HCT116 (cell line): ENCODE data around the gene SVBP.

Source experiments
- EZH2phosphoT487 ChIP-seq: fragments of 200-600 bp; IDR thresholded peaks from 2 replicates; pipeline ENCODE4 v1.6.1; 2018; ENCODE audit warnings: antibody characterized with exemption, borderline replicate concordance
- TF ChIP-seq, protein P1 (sequence below), 3 experiments: fragments of 200-600 bp in 1 of 3; sonication (generic) in 1 of 3; IDR thresholded peaks in 2 of 3; conservative IDR thresholded peaks in 1 of 3; 2 replicates each; pipeline ENCODE4 v1.5.1; 2012 to 2017; ENCODE audit warnings: low read depth in 2 of 3, low read length in 2 of 3, antibody characterized with exemption in 1 of 3, borderline replicate concordance in 1 of 3, control low read depth in 1 of 3, mild to moderate bottlenecking in 1 of 3, mixed read lengths in 1 of 3, mixed run types in 1 of 3, moderate library complexity in 1 of 3; ENCODE audit not compliant: insufficient read depth in 1 of 3

GRCh38 chr1:42815941-42816584 lies 1.1 kb downstream of the SVBP start:
- TF ChIP-seq, protein P1, sequence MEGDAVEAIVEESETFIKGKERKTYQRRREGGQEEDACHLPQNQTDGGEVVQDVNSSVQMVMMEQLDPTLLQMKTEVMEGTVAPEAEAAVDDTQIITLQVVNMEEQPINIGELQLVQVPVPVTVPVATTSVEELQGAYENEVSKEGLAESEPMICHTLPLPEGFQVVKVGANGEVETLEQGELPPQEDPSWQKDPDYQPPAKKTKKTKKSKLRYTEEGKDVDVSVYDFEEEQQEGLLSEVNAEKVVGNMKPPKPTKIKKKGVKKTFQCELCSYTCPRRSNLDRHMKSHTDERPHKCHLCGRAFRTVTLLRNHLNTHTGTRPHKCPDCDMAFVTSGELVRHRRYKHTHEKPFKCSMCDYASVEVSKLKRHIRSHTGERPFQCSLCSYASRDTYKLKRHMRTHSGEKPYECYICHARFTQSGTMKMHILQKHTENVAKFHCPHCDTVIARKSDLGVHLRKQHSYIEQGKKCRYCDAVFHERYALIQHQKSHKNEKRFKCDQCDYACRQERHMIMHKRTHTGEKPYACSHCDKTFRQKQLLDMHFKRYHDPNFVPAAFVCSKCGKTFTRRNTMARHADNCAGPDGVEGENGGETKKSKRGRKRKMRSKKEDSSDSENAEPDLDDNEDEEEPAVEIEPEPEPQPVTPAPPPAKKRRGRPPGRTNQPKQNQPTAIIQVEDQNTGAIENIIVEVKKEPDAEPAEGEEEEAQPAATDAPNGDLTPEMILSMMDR (IDR thresholded peaks at IDR 0.05 in 2 of 3, conservative IDR thresholded peaks at IDR 0.05 in 1 of 3; ENCODE audit: borderline replicate concordance in 1 of 3, insufficient read depth in 1 of 3, low read depth in 2 of 3, low read length in 2 of 3) = no peak
- no peak for TF ChIP-seq EZH2phosphoT487
